OCI-LY1 (cell line): Measurements from ENCODE around the gene GID4.

Source experiments
- CTCF ChIP-seq: fragments of 200-600 bp; sonication (generic), shearing (Covaris generic); IDR thresholded peaks from 2 replicates; pipeline ENCODE4 v1.5.1; 2017; ENCODE audit warnings: mild to moderate bottlenecking, antibody characterized with exemption, low read length, moderate library complexity, mixed read lengths
- EZH2 ChIP-seq: fragments of 200-600 bp; sonication (generic), shearing (Covaris generic); IDR thresholded peaks from 2 replicates; pipeline ENCODE4 v1.8.0; 2017; ENCODE audit warnings: borderline replicate concordance, mixed run types, mild to moderate bottlenecking, antibody characterized with exemption, low read length, moderate library complexity, mixed read lengths

- no peak for TF ChIP-seq CTCF
- no peak for TF ChIP-seq EZH2
Observed at GRCh38 chr17:18014006-18014405, 25.2 kb upstream of the GID4 start.
